Activated CD8-positive, alpha-beta memory T cell treated with anti-CD3 and anti-CD28 coated beads, Interleukin-2, amount 10 ng/mL, durations not matched to agents 7 days and 5 days (primary cell): ENCODE results near the gene CALN1. TPM values are rescaled to one million over a fixed set of nuclear protein-coding genes. Genes with fewer than 3 reads are reported as not detected.

Experiments
- ATAC-seq: fragments of 150-1000 bp; cut with Tn5 transposase; one replicate; pipeline ENCODE4 v1.10.0; 2021; ENCODE audit warnings: moderate library complexity
- CTCF ChIA-PET: fragments of 350-600 bp; sonication (Branson Sonifier 250); formaldehyde crosslinking; loops from one replicate; lab custom pipeline; 2021; ENCODE audit warnings: antibody characterized with exemption; lab: Charles Lee
- DNase-seq: peaks from one replicate; pipeline ENCODE4 v3.0.0-alpha.2; 2020
- H3K27ac Mint-ChIP-seq: one replicate; pipeline ENCODE4 v1.8.0; 2021; ENCODE audit warnings: mild to moderate bottlenecking, mixed read lengths
- H3K27me3 Mint-ChIP-seq: one replicate; pipeline ENCODE4 v1.8.0; 2021; ENCODE audit warnings: mixed read lengths
- H3K36me3 Mint-ChIP-seq: one replicate; pipeline ENCODE4 v1.8.0; 2021; ENCODE audit warnings: mild to moderate bottlenecking, mixed read lengths
- H3K4me1 Mint-ChIP-seq: one replicate; pipeline ENCODE4 v1.8.0; 2021; ENCODE audit warnings: mixed read lengths
- H3K4me3 Mint-ChIP-seq: one replicate; pipeline ENCODE4 v1.8.0; 2021; ENCODE audit warnings: mild to moderate bottlenecking, moderate library complexity, mixed read lengths
- H3K9me3 Mint-ChIP-seq: one replicate; pipeline ENCODE4 v1.8.0; 2022; ENCODE audit warnings: low read depth, mixed read lengths
- total RNA-seq, 2 experiments: library from RNA; stranded (reverse); gene quantifications; one replicate each; pipeline ENCODE4 v1.2.3, GENCODE V29; 2021

The CALN1 gene
- total RNA-seq, 2 experiments from 2014 or later, result not detected

- CTCF ChIA-PET, result no interaction called here
- ATAC-seq (no peak), DNase-seq (no peak)
These were observed 114.5 kb downstream of the CALN1 start for GRCh38 chr7:72297636-72298035.

GRCh38 chr7:72292794-72293193 lies 119.3 kb downstream of the CALN1 start:
- no peak overlapping the region for H3K4me3 Mint-ChIP-seq
- H3K9me3 Mint-ChIP-seq, result peaks cover 4% of the 10 kb centered on the region
- no peak overlapping the region for H3K27ac Mint-ChIP-seq
- DNase-seq (no peak), ATAC-seq (no peak)
- H3K4me1 Mint-ChIP-seq, result no peaks in the 10 kb centered on the region
- no peaks in the 10 kb centered on the region for H3K36me3 Mint-ChIP-seq
- CTCF ChIA-PET, result no interaction called here
- no peaks in the 10 kb centered on the region for H3K27me3 Mint-ChIP-seq

More at GRCh38 chr7:72297636-72298035, 114.5 kb downstream of the CALN1 start:
- Mint-ChIP-seq H3K36me3 (no peaks in the 10 kb centered on the region), H3K4me3 (no peak overlapping the region), H3K27me3 (no peaks in the 10 kb centered on the region), H3K4me1 (no peaks in the 10 kb centered on the region), H3K9me3 (no peaks in the 10 kb centered on the region), H3K27ac (no peak overlapping the region)

GRCh38 chr7:72292118-72292517 lies 120.0 kb downstream of the CALN1 start:
- ATAC-seq (no peak), DNase-seq (no peak)
- Mint-ChIP-seq H3K36me3 (no peaks in the 10 kb centered on the region), H3K27me3 (no peaks in the 10 kb centered on the region), H3K9me3 (peaks cover 4% of the 10 kb centered on the region), H3K4me1 (no peaks in the 10 kb centered on the region), H3K4me3 (no peak overlapping the region), H3K27ac (no peak overlapping the region)
- CTCF ChIA-PET, result no interaction called here

GRCh38 chr7:72286519-72286918 lies 125.6 kb downstream of the CALN1 start:
- DNase-seq (no peak), ATAC-seq (no peak)
- H3K36me3 Mint-ChIP-seq, result no peaks in the 10 kb centered on the region
- peaks cover 4% of the 10 kb centered on the region for H3K9me3 Mint-ChIP-seq
- no peak overlapping the region for H3K27ac Mint-ChIP-seq
- no peak overlapping the region for H3K4me3 Mint-ChIP-seq
- CTCF ChIA-PET, result no interaction called here
- H3K27me3 Mint-ChIP-seq, result no peaks in the 10 kb centered on the region
- no peaks in the 10 kb centered on the region for H3K4me1 Mint-ChIP-seq

GRCh38 chr7:72283309-72283708 lies 128.8 kb downstream of the CALN1 start:
- no peaks in the 10 kb centered on the region for H3K4me1 Mint-ChIP-seq
- H3K9me3 Mint-ChIP-seq, result peaks cover 3% of the 10 kb centered on the region
- no peaks in the 10 kb centered on the region for H3K36me3 Mint-ChIP-seq
- DNase-seq (no peak), ATAC-seq (no peak)
- CTCF ChIA-PET, result interaction anchor here (0.6 kb wide), 1 partner anchor 253 kb away, joined by 3 read pairs; no protein-coding TSS in a partner anchor
- H3K27me3 Mint-ChIP-seq, result no peaks in the 10 kb centered on the region
- no peak overlapping the region for H3K4me3 Mint-ChIP-seq
- H3K27ac Mint-ChIP-seq, result no peak overlapping the region

- CTCF ChIA-PET, result no interaction called here
- Mint-ChIP-seq H3K4me1 (no peaks in the 10 kb centered on the region), H3K36me3 (no peaks in the 10 kb centered on the region), H3K9me3 (peaks cover 7% of the 10 kb centered on the region), H3K27me3 (no peaks in the 10 kb centered on the region), H3K27ac (no peak overlapping the region), H3K4me3 (no peak overlapping the region)
- DNase-seq, result no peak
- ATAC-seq, result no peak
These were observed 130.8 kb downstream of the CALN1 start for GRCh38 chr7:72281308-72281707.

GRCh38 chr7:72279203-72279602 lies 132.9 kb downstream of the CALN1 start:
- H3K4me1 Mint-ChIP-seq, result no peaks in the 10 kb centered on the region
- ATAC-seq (no peak), DNase-seq (no peak)
- H3K36me3 Mint-ChIP-seq, result no peaks in the 10 kb centered on the region
- no peak overlapping the region for H3K27ac Mint-ChIP-seq
- H3K9me3 Mint-ChIP-seq, result peaks cover 13% of the 10 kb centered on the region
- H3K27me3 Mint-ChIP-seq, result no peaks in the 10 kb centered on the region
- H3K4me3 Mint-ChIP-seq, result no peak overlapping the region
- CTCF ChIA-PET, result interaction anchor here (0.5 kb wide), 1 partner anchor 437 kb away, joined by 3 read pairs; no protein-coding TSS in a partner anchor

GRCh38 chr7:72278550-72278949 lies 133.6 kb downstream of the CALN1 start:
- no peak overlapping the region for H3K4me3 Mint-ChIP-seq
- no peaks in the 10 kb centered on the region for H3K27me3 Mint-ChIP-seq
- DNase-seq (no peak), ATAC-seq (no peak)
- CTCF ChIA-PET, result interaction anchor here (0.5 to 0.7 kb wide), 2 partner anchors 436 to 592 kb away, joined by 3 read pairs; no protein-coding TSS in a partner anchor
- no peaks in the 10 kb centered on the region for H3K36me3 Mint-ChIP-seq
- no peaks in the 10 kb centered on the region for H3K4me1 Mint-ChIP-seq
- H3K9me3 Mint-ChIP-seq, result peaks cover 13% of the 10 kb centered on the region
- H3K27ac Mint-ChIP-seq, result no peak overlapping the region

GRCh38 chr7:72275382-72276070 lies 136.6 kb downstream of the CALN1 start:
- Mint-ChIP-seq H3K27ac (no peak overlapping the region), H3K4me1 (no peaks in the 10 kb centered on the region), H3K27me3 (no peaks in the 10 kb centered on the region), H3K36me3 (no peaks in the 10 kb centered on the region), H3K9me3 (peaks cover 17% of the 10 kb centered on the region), H3K4me3 (no peak overlapping the region)
- CTCF ChIA-PET, result no interaction called here
- ATAC-seq (no peak), DNase-seq (no peak)

GRCh38 chr7:72272479-72272878 lies 139.7 kb downstream of the CALN1 start:
- H3K9me3 Mint-ChIP-seq, result peaks cover 18% of the 10 kb centered on the region
- DNase-seq (no peak), ATAC-seq (no peak)
- no peaks in the 10 kb centered on the region for H3K27me3 Mint-ChIP-seq
- H3K36me3 Mint-ChIP-seq, result no peaks in the 10 kb centered on the region
- CTCF ChIA-PET, result no interaction called here
- no peak overlapping the region for H3K4me3 Mint-ChIP-seq
- H3K4me1 Mint-ChIP-seq, result no peaks in the 10 kb centered on the region
- no peak overlapping the region for H3K27ac Mint-ChIP-seq

GRCh38 chr7:72268796-72269195 lies 143.3 kb downstream of the CALN1 start:
- H3K27ac Mint-ChIP-seq, result no peak overlapping the region
- ATAC-seq, result no peak
- H3K36me3 Mint-ChIP-seq, result no peaks in the 10 kb centered on the region
- H3K27me3 Mint-ChIP-seq, result no peaks in the 10 kb centered on the region
- no peaks in the 10 kb centered on the region for H3K4me1 Mint-ChIP-seq
- CTCF ChIA-PET, result no interaction called here
- no peak overlapping the region for H3K4me3 Mint-ChIP-seq
- peaks cover 9% of the 10 kb centered on the region for H3K9me3 Mint-ChIP-seq
- no peak for DNase-seq

- ATAC-seq (no peak), DNase-seq (no peak)
- H3K9me3 Mint-ChIP-seq, result peaks cover 9% of the 10 kb centered on the region
- H3K36me3 Mint-ChIP-seq, result no peaks in the 10 kb centered on the region
- CTCF ChIA-PET, result no interaction called here
- H3K4me1 Mint-ChIP-seq, result no peaks in the 10 kb centered on the region
- H3K27ac Mint-ChIP-seq, result no peak overlapping the region
- H3K27me3 Mint-ChIP-seq, result no peaks in the 10 kb centered on the region
- H3K4me3 Mint-ChIP-seq, result no peak overlapping the region
These were observed 144.0 kb downstream of the CALN1 start for GRCh38 chr7:72268090-72268489.

GRCh38 chr7:72267291-72267800 lies 144.8 kb downstream of the CALN1 start:
- DNase-seq (no peak), ATAC-seq (no peak)
- H3K27ac Mint-ChIP-seq, result no peak overlapping the region
- no peak overlapping the region for H3K4me3 Mint-ChIP-seq
- no peaks in the 10 kb centered on the region for H3K4me1 Mint-ChIP-seq
- CTCF ChIA-PET, result no interaction called here
- H3K27me3 Mint-ChIP-seq, result no peaks in the 10 kb centered on the region
- H3K9me3 Mint-ChIP-seq, result peaks cover 9% of the 10 kb centered on the region
- no peaks in the 10 kb centered on the region for H3K36me3 Mint-ChIP-seq

GRCh38 chr7:72266771-72267170 lies 145.4 kb downstream of the CALN1 start:
- ATAC-seq (no peak), DNase-seq (no peak)
- CTCF ChIA-PET, result no interaction called here
- Mint-ChIP-seq H3K27ac (no peak overlapping the region), H3K9me3 (peaks cover 9% of the 10 kb centered on the region), H3K4me1 (no peaks in the 10 kb centered on the region), H3K36me3 (no peaks in the 10 kb centered on the region), H3K4me3 (no peak overlapping the region), H3K27me3 (no peaks in the 10 kb centered on the region)
